SK-N-MC (cell line): ENCODE results near the gene DUSP15.

Experiments
- DNase-seq: peaks from one replicate; pipeline ENCODE4 v3.0.0-alpha.2; 2011; ENCODE audit warnings: low read depth, low spot score
- H3K27ac ChIP-seq: fragments of 200-600 bp; sonication (generic); 2 replicates; pipeline ENCODE4 v1.5.1; 2016; ENCODE audit warnings: mixed run types
- H3K36me3 ChIP-seq: fragments of 200-600 bp; sonication (generic); 2 replicates; pipeline ENCODE4 v1.6.1; 2017; ENCODE audit warnings: antibody characterized with exemption, low read length, mixed read lengths; ENCODE audit not compliant: insufficient read depth
- H3K4me3 ChIP-seq: fragments of 200-600 bp; sonication (generic); 2 replicates; pipeline ENCODE4 v1.5.1; 2016
- H3K9ac ChIP-seq: fragments of 200-600 bp; sonication (generic); 2 replicates; pipeline ENCODE4 v1.8.0; 2017; ENCODE audit warnings: mixed run types, mixed read lengths; ENCODE audit not compliant: insufficient read length
- H3K9me3 ChIP-seq: fragments of 200-600 bp; sonication (generic); 2 replicates; pipeline ENCODE4 v1.6.1; 2017; ENCODE audit warnings: low read depth, mild to moderate bottlenecking, antibody characterized with exemption, low read length, moderate library complexity, mixed read lengths
- EZH2 ChIP-seq: fragments of 200-600 bp; sonication (generic); IDR thresholded peaks from one replicate; pipeline ENCODE4 v1.6.1; 2017; ENCODE audit warnings: antibody characterized with exemption
- FOXP2 ChIP-seq: optimal IDR thresholded peaks from 2 replicates; pipeline ENCODE3; 2011; ENCODE audit warnings: mild to moderate bottlenecking, moderate library complexity; ENCODE audit not compliant: insufficient read depth; ENCODE audit errors: extremely low read length, control extremely low read depth
- POLR2AphosphoS5 ChIP-seq: IDR thresholded peaks from 2 replicates; pipeline ENCODE4 v1.6.1; 2012; ENCODE audit warnings: mild to moderate bottlenecking, low read depth, low read length, borderline replicate concordance

The DUSP15 gene

DNA sequence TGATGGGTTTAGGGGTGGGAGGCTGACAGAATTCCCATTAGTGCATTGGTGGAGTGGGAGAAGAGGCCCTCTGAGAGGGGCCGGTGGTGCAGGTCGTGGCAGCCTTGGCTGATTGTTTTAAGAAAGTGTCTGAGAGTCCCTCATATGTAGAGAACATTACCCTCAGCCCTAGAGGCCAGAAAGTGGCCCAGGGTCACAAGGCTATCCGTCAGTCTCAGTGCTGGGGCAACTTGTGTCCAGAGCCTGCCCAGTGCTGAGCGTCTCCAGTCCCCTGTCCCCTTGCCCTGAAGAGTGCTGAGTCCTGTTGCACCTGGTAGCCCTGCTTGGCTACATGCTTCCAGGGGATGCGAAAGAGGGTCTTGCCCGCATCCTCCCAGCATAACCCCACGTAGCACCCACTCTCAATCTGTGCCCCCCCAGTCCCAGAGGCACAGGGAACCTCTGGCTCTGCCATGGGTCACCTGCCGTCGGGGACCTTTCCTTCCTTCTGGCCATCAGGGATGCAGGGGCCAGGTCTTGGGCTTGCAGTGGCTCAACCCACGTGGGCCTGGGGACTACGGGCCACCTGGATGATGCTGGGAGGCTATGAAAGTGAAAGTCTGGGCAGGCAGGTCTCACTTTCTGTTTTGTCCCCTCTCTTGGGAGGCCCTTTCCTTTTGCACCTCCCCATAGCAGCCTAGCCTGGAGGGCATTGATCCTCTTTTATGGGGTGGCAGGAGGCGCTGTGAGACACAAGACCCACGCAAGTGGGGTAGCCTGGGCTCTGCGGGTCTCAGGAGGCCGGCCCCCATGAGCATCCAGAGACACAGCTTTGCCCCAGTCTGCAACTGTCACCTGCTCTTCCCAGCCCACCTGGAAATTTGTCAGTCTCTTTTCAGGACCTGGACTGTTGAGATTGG lies 12.2 kb downstream of the DUSP15 start:
- TF ChIP-seq EZH2 = no peak
- TF ChIP-seq POLR2AphosphoS5 = no peak
- no peak for TF ChIP-seq FOXP2
- no peak for DNase-seq
- no peaks in the 10 kb centered on the region for H3K36me3 ChIP-seq
- no peak overlapping the region for H3K4me3 ChIP-seq
- H3K9me3 ChIP-seq = no peaks in the 10 kb centered on the region
- no peak overlapping the region for H3K9ac ChIP-seq
- H3K27ac ChIP-seq = no peak overlapping the region

DNA sequence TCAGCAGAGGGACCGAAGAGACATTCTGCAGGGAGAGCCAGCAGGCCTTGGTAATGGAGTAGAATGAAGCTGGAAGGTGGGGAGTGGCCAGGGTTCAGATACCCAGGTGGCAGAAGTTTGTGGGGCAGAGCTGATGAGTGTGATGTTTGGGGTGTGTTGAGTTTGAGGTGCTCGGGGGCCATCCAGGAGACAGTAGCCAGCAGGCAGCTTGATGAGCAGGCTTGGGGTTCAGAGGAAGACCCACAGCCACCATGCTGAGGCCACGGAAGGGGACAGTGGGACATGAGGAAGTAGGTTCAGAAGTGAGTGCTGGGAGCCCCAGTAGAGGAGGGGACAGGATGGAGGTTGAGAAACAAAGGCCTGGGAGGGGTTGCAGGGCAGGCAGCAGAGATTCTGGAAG lies 13.8 kb downstream of the DUSP15 start:
- Histone ChIP-seq H3K27ac (no peak overlapping the region), H3K9me3 (no peaks in the 10 kb centered on the region), H3K36me3 (no peaks in the 10 kb centered on the region), H3K4me3 (no peak overlapping the region), H3K9ac (no peak overlapping the region)
- DNase-seq = no peak
- TF ChIP-seq POLR2AphosphoS5 = no peak
- TF ChIP-seq FOXP2 = no peak
- no peak for TF ChIP-seq EZH2

DNA sequence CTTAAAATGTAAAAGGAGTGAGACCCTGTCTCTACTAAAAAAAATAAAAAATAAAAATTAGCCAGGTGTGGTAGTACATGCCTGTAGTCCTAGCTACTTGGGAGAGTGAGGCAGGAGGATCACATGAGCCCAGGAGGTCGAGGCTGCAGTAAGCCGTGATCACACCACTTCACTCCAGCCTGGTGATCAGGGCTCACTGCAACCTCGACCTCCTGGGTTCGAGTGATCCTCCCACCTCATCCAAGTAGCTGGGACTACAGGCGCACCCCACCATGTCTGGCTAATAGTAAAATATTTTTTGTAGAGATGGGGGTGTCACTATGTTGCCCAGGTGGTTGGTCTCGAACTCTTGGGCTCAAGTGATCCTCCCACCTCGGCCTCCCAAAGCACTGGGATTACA lies 16.8 kb downstream of the DUSP15 start:
- H3K27ac ChIP-seq = no peak overlapping the region
- TF ChIP-seq FOXP2 = no peak
- no peak for TF ChIP-seq POLR2AphosphoS5
- no peak for TF ChIP-seq EZH2
- no peaks in the 10 kb centered on the region for H3K9me3 ChIP-seq
- no peak for DNase-seq
- no peak overlapping the region for H3K9ac ChIP-seq
- H3K36me3 ChIP-seq = no peaks in the 10 kb centered on the region
- no peak overlapping the region for H3K4me3 ChIP-seq

DNA sequence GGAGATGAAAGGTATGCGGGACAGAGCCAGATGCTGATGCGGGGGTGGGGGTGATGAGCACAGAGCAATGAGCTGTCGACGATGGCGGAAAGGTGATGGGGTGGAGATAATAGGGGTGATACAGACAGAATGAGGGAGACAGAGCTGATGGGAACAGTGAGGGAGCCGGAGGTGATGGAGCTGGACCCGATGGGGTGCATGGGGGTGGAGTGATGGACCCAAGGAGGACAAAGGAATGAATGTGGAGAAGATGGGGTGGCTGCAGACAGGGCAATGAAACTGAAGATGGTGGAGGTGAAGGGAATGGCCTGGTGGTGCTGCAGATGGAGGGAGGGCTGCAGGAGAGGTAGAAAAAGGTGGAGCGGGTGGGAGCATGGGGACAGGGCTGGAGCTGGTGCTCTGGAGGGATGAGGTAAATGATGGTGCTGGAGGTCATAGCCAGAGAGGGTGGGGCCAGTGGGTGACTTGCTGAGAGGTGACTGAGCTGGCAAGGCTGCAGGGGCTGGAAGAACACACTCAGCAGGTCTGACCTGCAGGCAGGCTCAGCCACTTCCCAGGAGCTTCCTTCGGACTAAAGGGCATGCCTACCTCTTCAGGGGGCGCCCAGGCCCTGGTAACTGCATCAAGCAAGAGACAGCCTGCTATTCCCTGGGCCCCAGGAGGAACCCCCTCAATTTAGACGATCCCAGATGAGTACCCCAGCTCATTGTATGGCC lies 18.9 kb downstream of the DUSP15 start:
- H3K4me3 ChIP-seq = no peak overlapping the region
- no peak overlapping the region for H3K9ac ChIP-seq
- H3K27ac ChIP-seq = no peak overlapping the region
- no peaks in the 10 kb centered on the region for H3K36me3 ChIP-seq
- TF ChIP-seq FOXP2 (no peak), EZH2 (no peak), POLR2AphosphoS5 (no peak)
- no peaks in the 10 kb centered on the region for H3K9me3 ChIP-seq
- DNase-seq = no peak

- no peak overlapping the region for H3K4me3 ChIP-seq
- TF ChIP-seq POLR2AphosphoS5 (no peak), EZH2 (no peak), FOXP2 (no peak)
- H3K9me3 ChIP-seq = no peaks in the 10 kb centered on the region
- no peaks in the 10 kb centered on the region for H3K36me3 ChIP-seq
- H3K9ac ChIP-seq = no peak overlapping the region
- DNase-seq = no peak
- H3K27ac ChIP-seq = no peak overlapping the region
Measured at GRCh38 chr20:31849306-31849930, 20.9 kb downstream of the DUSP15 start.

DNA sequence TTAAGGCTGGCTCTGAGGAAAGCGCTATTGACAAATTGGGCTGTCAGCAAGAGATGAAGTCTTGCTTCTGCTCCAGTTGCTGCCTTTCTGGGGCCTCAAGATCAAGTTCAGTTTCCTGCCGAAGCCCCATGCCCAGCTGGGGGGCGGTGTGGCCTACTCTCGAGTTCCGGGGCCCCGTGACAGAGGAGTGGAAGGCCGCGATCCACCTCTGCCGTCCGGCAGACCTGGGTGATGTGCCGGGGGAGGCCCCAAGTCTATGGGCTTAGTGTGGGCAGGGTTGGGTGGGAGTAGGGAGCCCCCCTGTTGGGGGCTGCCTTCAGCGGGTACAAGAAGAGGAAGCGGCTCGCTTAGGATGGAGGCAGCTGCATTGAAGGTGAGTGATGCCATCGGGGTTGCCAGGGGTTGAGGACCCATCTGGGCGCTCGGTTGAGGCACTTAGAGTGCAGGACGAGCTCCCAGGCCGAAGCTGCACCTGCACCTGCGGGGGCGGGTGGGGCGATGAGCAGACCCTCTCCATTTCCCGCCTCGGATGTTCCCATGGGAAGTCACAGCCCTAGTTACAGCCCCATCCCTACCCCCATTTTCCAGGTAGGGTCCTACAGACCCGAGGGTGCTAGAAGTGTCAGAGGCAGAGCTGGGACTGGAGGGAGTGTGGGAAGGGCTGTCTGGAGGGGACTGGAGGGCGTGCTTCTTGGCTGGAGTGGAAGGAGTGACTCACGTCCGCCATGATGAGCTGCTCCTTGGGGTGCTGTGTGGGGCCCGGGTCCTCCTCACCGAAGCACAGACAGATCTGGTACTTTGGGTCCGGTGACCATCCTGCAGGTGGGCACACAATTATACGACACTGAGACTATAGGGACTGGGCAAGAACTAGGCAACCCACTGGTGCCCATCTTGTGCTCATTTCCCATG lies 22.0 kb downstream of the DUSP15 start:
- no peaks in the 10 kb centered on the region for H3K9me3 ChIP-seq
- TF ChIP-seq POLR2AphosphoS5 = no peak
- TF ChIP-seq EZH2 = no peak
- TF ChIP-seq FOXP2 = no peak
- no peak for DNase-seq
- no peak overlapping the region for H3K9ac ChIP-seq
- H3K36me3 ChIP-seq = no peaks in the 10 kb centered on the region
- no peak overlapping the region for H3K4me3 ChIP-seq
- H3K27ac ChIP-seq = no peak overlapping the region

GRCh38 chr20:31846793-31847138 lies 23.6 kb downstream of the DUSP15 start:
- no peaks in the 10 kb centered on the region for H3K9me3 ChIP-seq
- DNase-seq = no peak
- H3K4me3 ChIP-seq = no peak overlapping the region
- TF ChIP-seq POLR2AphosphoS5 (no peak), EZH2 (no peak), FOXP2 (no peak)
- H3K36me3 ChIP-seq = no peaks in the 10 kb centered on the region
- H3K9ac ChIP-seq = no peak overlapping the region
- H3K27ac ChIP-seq = no peak overlapping the region

- Histone ChIP-seq H3K9ac (no peak within 1 kb of the TSS), H3K9me3 (no peaks in the 10 kb centered on the region), H3K4me3 (no peak within 1 kb of the TSS), H3K27ac (no peak within 1 kb of the TSS), H3K36me3 (no peaks in the 10 kb centered on the region)
- TF ChIP-seq EZH2 (no peak), POLR2AphosphoS5 (no peak), FOXP2 (no peak)
- no peak for DNase-seq
Measured at GRCh38 chr20:31845300-31845863, 24.9 kb downstream of the DUSP15 start, which contains the start of gene FOXS1. TSS of gene FOXS1 (minus strand) at chr20:31845604. CDS start at chr20:31845542, 62 bp downstream.
